Duodenal mucosa (tissue), 2 donors: ENCODE results near the gene ADAMTS17.

Experiments
- H3K27ac ChIP-seq: one replicate; pipeline ENCODE4 v1.7.0; 2013; ENCODE audit warnings: low read depth, low read length
- H3K27me3 ChIP-seq, 2 donors: one replicate each; pipeline ENCODE4 v1.7.0; 2013; ENCODE audit warnings: low read length in 2 of 2, control low read depth in 1 of 2; ENCODE audit not compliant: insufficient read depth in 2 of 2, control insufficient read depth in 1 of 2
- H3K36me3 ChIP-seq, 2 donors: one replicate each; pipeline ENCODE4 v1.7.0; 2013; ENCODE audit warnings: low read length in 2 of 2, control low read depth in 1 of 2; ENCODE audit not compliant: insufficient read depth in 2 of 2, control insufficient read depth in 1 of 2
- H3K4me1 ChIP-seq, 2 donors: one replicate each; pipeline ENCODE4 v1.7.0; 2013; ENCODE audit warnings: low read length in 2 of 2, control low read depth in 1 of 2; ENCODE audit not compliant: insufficient read depth in 2 of 2, control insufficient read depth in 1 of 2
- H3K4me3 ChIP-seq, 2 donors: one replicate each; pipeline ENCODE4 v1.7.0; 2013; ENCODE audit warnings: low read length in 2 of 2, low read depth in 1 of 2
- H3K9ac ChIP-seq, 2 donors: one replicate each; pipeline ENCODE4 v1.7.0; 2013; ENCODE audit warnings: low read length in 2 of 2, low read depth in 1 of 2
- H3K9me3 ChIP-seq, 2 donors: one replicate each; pipeline ENCODE4 v1.7.0; 2013; ENCODE audit warnings: low read length in 2 of 2, control low read depth in 1 of 2; ENCODE audit not compliant: control insufficient read depth in 1 of 2

The ADAMTS17 gene

GRCh38 chr15:100175406-100176114 lies 166.2 kb downstream of the ADAMTS17 start:
- Histone ChIP-seq H3K27me3 (no peaks in the 10 kb centered on the region), H3K27ac (no peak overlapping the region), H3K4me3 (no peak overlapping the region), H3K36me3 (no peaks in the 10 kb centered on the region), H3K9me3 (peaks cover 20 to 23% of the 10 kb centered on the region in 2 donors), H3K9ac (no peak overlapping the region), H3K4me1 (peaks cover 3 to 4% of the 10 kb centered on the region in 2 donors)

- Histone ChIP-seq H3K36me3 (no peaks in the 10 kb centered on the region), H3K9me3 (peaks cover 20 to 23% of the 10 kb centered on the region in 2 donors), H3K4me3 (no peak overlapping the region), H3K4me1 (peaks cover 3 to 8% of the 10 kb centered on the region in 2 donors), H3K9ac (no peak overlapping the region), H3K27ac (no peak overlapping the region), H3K27me3 (no peaks in the 10 kb centered on the region)
These were observed 166.9 kb downstream of the ADAMTS17 start for GRCh38 chr15:100174904-100175275.

- Histone ChIP-seq H3K27ac (no peak overlapping the region), H3K9ac (no peak overlapping the region), H3K36me3 (no peaks in the 10 kb centered on the region), H3K4me1 (peaks cover 3 to 12% of the 10 kb centered on the region in 2 donors), H3K9me3 (peaks cover 20 to 23% of the 10 kb centered on the region in 2 donors), H3K4me3 (no peak overlapping the region), H3K27me3 (no peaks in the 10 kb centered on the region)
These were observed 167.4 kb downstream of the ADAMTS17 start for GRCh38 chr15:100174159-100174903.

- Histone ChIP-seq H3K9me3 (peaks cover 20 to 23% of the 10 kb centered on the region in 2 donors), H3K27ac (no peak overlapping the region), H3K9ac (no peak overlapping the region), H3K4me3 (no peak overlapping the region), H3K27me3 (no peaks in the 10 kb centered on the region), H3K36me3 (no peaks in the 10 kb centered on the region), H3K4me1 (peaks cover 3 to 12% of the 10 kb centered on the region in 2 donors)
These were observed 169.3 kb downstream of the ADAMTS17 start for GRCh38 chr15:100172356-100173024.

- Histone ChIP-seq H3K27ac (no peak overlapping the region), H3K4me1 (peaks cover 3 to 12% of the 10 kb centered on the region in 2 donors), H3K4me3 (no peak overlapping the region), H3K36me3 (no peaks in the 10 kb centered on the region), H3K27me3 (no peaks in the 10 kb centered on the region), H3K9me3 (peaks cover 20 to 23% of the 10 kb centered on the region in 2 donors), H3K9ac (no peak overlapping the region)
These were observed 170.4 kb downstream of the ADAMTS17 start for GRCh38 chr15:100171411-100171810.

GRCh38 chr15:100170291-100171210 lies 171.2 kb downstream of the ADAMTS17 start:
- H3K27ac ChIP-seq: no peak overlapping the region
- H3K9me3 ChIP-seq: peaks cover 20 to 23% of the 10 kb centered on the region in 2 donors
- no peaks in the 10 kb centered on the region for H3K27me3 ChIP-seq
- H3K9ac ChIP-seq: no peak overlapping the region
- peaks cover 0 to 12% of the 10 kb centered on the region in 2 donors for H3K4me1 ChIP-seq
- no peaks in the 10 kb centered on the region for H3K36me3 ChIP-seq
- no peak overlapping the region for H3K4me3 ChIP-seq

- Histone ChIP-seq H3K27me3 (no peaks in the 10 kb centered on the region), H3K9me3 (peaks cover 18 to 23% of the 10 kb centered on the region in 2 donors), H3K36me3 (no peaks in the 10 kb centered on the region), H3K4me3 (no peak overlapping the region), H3K27ac (no peak overlapping the region), H3K4me1 (peaks cover 0 to 12% of the 10 kb centered on the region in 2 donors), H3K9ac (no peak overlapping the region)
These were observed 172.0 kb downstream of the ADAMTS17 start for GRCh38 chr15:100169615-100170290.

- Histone ChIP-seq H3K4me3 (no peak overlapping the region), H3K9me3 (peaks cover 18 to 19% of the 10 kb centered on the region in 2 donors), H3K9ac (no peak overlapping the region), H3K27me3 (no peaks in the 10 kb centered on the region), H3K36me3 (no peaks in the 10 kb centered on the region), H3K4me1 (peaks cover 0 to 12% of the 10 kb centered on the region in 2 donors), H3K27ac (no peak overlapping the region)
These were observed 173.0 kb downstream of the ADAMTS17 start for GRCh38 chr15:100168787-100169186.

GRCh38 chr15:100167884-100168375 lies 173.8 kb downstream of the ADAMTS17 start:
- H3K9me3 ChIP-seq: peaks cover 12 to 13% of the 10 kb centered on the region in 2 donors
- no peaks in the 10 kb centered on the region for H3K36me3 ChIP-seq
- no peak overlapping the region for H3K9ac ChIP-seq
- H3K4me3 ChIP-seq: no peak overlapping the region
- H3K4me1 ChIP-seq: peaks cover 0 to 12% of the 10 kb centered on the region in 2 donors
- H3K27me3 ChIP-seq: no peaks in the 10 kb centered on the region
- H3K27ac ChIP-seq: no peak overlapping the region
